Raji (cell line): ENCODE results near the gene C10orf120.

Source experiments
- POLR2A ChIP-seq: IDR thresholded peaks from 2 replicates; pipeline ENCODE4 v1.6.1; 2011; ENCODE audit warnings: low read depth, low read length, control low read depth; ENCODE audit not compliant: insufficient read depth

Gene C10orf120

DNA sequence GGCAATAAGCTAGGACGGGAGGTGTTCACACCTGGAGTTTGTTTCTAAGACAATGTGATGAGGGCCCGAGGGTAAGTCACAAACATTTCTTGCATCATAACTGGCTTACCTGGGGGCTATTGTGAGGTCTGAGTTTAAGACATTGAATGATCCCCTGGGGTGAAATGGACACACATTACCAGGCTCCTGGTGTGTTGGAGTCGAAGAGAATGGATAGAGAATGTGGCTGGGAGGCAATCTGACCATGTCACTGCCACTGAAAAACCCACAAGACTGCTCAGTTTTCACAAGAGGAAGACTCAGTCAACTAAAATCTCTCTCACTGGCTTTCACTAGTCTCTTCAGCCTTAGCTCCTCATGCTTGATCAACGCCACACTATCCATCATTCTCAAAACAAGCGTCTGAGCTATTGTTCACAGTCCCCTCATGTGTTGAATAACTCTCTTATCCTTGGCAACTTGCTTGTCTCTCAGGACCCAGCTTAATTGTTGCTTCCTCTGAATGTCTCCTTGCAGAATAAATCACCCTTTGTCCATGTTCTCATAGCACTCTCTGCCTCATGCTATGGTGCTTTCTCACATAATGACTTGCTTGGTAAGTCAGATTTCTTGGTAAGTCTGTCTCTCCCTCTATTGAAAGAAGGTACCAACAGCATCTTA is at the start of gene C10orf120:
Gene C10orf120, minus strand, starts transcription at position 51 of the 660 bp plus-strand sequence. CDS start 56 bp downstream, outside the sequence.
- no peak for TF ChIP-seq POLR2A

DNA sequence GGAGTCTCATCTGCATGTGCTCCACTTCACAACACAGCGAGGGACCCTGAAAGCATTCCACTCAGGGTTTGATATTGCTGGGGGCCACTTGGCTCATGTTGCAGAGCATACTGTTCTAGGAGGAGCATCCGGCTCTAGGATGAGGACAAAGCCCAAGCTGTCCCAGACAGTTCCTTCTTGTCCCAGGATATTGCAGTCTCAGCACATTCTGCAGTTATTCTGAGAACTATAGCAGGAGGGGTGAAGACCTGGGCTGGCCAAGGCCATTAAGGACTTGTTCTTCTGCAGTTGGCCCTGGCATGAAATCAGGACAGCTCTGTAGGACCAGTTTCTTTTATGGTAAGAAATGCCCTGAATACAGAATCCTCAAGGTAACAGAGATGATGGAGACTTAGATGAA is 48.9 kb upstream of the C10orf120 start:
- no peak for TF ChIP-seq POLR2A

DNA sequence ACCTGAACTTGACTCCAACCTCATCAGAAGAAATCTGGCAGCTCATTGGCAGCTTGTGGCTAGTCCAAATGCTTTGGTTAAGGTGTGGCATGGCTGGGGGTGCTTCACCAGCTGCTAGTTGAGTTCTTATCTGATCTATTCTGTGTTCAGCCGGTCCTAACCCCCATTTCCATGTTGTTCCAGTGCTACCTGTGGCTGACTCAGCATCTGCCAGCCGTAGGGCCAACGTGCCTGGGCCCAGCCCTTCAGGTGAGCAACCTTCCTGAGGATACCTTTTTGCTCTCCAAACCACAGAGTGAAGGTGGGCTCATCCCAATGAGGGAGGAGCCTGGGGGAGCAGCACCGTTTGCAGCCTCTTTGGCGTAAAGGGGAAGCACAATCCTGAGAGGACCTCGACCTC is 46.8 kb upstream of the C10orf120 start:
- TF ChIP-seq POLR2A, result no peak

DNA sequence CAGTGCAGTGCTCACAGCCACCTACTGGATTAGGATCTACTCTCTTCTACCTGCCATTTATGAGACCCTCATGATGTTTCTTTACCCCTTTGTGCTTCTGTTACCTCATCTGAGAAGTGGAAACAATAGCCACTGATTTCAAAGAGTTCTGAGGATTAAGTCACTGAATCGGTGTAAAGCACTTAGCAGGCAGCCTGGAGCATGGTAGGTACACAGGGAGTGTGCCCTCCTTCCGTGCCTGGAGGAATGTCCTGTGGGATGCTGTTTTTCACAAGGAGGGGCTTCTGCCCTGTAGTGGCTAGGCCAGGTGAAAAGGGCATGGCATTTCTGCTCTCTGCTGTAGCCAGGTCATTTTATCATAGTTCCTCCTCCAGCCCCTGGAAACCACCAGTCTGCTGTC is 44.6 kb upstream of the C10orf120 start:
- TF ChIP-seq POLR2A, result no peak

DNA sequence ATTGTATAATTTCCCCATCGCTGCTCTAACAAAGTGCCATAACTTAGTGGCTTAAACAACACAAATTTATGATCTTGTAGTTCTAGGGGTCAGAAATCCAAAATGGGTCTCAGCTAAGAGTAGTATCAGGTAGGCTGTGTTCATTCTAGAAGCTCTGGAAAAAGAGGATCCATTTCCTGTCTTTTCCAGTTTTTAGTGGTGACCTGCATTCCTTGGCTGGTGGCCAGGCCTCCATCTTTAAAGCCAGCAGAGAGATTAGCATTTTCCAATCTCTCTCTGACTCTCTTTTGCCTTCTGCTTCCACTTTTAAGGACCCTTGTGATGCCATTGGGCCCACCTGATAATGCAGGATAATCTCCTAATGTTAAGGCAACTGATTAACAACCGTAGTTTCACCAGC is 41.0 kb upstream of the C10orf120 start:
- no peak for TF ChIP-seq POLR2A

DNA sequence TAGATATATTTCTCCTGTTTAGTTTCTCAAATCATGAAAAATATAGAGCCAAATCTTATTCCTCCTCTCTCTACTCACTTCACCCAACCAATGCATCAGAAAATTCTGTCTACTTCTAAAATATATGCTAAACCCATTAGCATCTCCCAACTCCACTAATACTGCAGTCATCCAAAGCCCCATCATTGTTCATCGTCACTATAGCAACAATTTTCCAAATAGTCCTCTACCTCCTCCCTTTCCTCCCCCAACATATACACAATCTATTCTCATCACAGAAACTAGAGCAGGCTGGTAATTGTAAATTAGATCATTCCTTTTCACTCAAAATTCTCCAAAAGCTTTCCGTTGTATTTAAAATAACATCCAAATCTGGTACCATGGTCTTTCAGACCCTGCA is 38.4 kb upstream of the C10orf120 start:
- TF ChIP-seq POLR2A, result no peak

DNA sequence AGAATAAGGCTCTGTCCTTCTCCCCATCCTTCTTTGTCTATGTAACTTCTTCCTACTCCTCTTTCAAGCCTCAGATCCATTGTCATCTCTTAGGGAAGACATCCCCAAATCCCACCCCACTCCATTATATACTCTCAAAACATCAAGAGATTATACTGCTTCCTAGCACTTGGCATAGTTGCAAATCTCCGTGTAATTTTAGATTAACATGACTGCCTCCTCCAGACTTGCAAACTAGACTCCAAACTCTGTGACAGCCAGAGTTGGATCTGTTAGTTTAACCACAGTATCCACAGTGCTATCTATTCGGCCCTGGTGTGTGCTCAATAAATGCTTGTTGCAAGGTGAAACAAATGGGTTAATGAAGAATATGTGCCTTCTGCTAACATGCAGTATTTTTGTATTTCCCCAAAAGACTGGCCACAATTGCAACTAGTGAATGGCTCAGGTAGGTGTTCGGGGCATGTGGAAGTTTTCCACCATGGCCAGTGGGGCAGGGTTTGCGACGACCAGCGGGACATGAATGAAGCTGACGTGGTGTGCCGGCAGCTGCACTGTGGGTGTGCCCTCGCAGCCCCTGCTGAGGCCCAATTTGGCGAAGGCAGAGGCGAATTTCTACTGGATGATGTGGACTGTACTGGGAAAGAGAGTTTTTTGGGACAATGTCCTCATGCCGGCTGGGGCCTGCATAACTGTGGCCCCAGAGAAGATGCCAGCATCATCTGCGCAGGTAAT is 34.5 kb upstream of the C10orf120 start:
- TF ChIP-seq POLR2A, result no peak

DNA sequence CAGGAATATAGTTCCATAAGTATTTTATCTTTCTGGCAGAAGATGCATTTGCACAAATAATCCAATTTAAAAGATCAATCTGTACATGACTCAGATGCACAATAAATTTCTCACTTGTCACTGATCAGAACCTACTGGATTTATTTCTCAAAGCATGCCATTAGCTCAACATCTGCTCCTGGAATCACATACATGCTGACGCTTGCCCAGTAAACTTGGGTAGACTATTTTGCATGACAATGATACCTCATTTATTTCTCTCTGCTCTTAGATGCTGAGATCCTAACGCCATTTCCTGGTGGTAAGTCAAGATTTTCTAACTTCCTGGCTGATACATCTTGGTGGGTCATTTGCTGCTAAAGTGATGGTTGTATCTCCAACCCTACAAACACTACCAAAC is 33.8 kb upstream of the C10orf120 start:
- TF ChIP-seq POLR2A, result no peak

DNA sequence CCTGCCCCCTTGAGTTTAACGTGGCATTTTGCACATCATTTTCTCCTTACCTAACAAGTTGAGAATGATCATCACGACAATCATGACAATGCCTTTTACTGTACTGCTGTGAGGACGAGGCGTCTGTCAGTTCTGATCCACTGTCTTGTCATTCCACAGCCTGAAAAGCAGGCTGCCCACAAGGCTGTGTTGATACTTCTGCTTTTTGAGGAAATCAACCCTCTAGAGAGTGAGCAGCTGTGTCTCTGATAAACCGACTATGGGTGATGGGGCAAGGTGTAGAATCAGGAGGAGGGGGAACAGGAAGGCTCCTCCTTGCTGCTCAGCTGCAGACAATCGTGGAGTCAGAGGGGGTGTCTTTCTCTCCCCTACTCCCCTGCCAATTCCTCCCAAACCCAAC is 30.6 kb upstream of the C10orf120 start:
- no peak for TF ChIP-seq POLR2A

DNA sequence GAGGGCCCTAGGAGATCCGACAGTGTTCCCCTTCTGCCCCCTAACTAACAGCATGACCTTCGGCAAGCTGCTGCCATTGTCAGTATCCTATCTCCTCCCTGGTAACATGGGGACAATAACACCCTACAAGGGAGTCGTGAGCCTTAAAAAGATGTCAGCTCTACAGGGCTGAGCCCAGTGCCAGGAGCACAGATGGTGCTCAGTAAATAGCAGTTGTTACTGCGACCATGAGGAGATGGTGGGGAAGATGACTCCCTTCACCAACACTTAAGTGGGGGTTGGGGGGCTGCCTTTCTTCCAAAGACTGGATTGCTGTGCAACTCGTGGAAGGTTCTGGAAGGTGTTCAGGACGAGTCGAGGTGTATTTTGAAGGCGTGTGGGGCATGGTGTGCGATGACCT is 29.5 kb upstream of the C10orf120 start:
- no peak for TF ChIP-seq POLR2A

DNA sequence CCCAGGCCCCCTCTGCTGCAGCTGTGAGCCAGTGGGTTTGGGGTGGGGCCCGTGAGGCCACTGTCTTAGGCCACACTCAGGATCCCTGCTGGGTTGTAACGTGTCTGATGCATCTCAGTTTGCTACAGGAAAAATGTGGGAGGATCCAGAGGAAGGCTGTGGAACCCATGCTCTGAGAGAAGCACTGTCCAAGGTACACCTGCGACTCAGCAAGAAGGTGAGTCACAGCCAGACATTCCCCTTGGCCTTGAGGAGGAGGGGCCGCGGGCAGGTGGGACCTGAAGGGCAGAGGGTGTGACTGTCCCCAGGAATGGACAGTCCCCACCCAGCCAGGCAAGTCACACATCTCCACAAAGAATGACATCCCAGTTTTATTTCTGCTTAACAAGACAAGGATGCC is 27.8 kb upstream of the C10orf120 start:
- TF ChIP-seq POLR2A, result no peak

DNA sequence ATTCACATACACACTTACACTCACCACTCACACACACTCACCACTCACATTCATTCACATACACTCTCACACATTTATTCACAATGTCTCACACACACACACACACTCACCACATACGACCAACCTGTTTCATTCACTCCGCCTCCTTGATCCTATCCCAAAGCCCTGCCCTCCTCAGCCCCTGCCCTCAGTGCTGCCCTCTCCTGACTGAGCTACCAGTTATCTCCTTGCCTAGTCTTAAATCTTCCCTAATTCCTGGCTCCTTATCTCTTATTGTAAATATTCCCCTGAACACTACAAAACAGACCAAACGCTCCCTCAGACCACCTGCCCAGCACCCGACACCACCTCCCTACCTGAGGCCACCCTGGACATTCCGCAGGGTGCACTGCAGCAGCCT is 26.1 kb upstream of the C10orf120 start:
- no peak for TF ChIP-seq POLR2A

DNA sequence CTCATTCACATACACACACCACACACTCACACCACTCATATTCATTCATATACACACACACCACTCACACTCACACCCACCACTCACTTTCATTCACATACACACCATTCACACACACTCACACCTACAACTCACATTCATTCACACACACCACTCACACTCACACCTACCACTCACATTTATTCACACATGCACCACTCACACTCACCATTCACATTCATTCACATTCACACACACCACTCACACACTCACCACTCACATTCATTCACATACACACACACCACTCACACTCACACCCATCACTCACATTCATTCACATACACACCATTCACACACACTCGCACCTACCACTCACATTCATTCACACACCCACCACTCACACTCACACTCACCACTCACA is 25.4 kb upstream of the C10orf120 start:
- no peak for TF ChIP-seq POLR2A

DNA sequence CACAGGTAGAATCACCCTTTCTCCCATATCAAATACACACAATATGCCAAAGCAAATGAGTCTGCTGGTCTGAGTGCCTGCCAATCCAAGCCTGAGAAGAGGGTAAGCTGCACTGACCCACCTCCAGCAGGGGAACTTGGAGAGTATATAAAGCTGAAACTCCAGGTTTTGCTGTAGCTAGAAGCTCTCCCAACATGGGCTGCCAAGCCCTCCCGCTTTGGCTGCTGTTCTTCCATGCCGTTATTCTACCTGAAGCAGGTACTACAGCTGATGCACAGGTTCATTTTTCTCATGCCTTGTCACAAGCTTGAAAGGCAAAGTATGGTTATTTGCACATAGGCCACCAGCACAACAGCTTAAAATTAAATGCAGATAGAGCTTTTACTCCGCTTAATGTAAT is 21.5 kb upstream of the C10orf120 start:
- TF ChIP-seq POLR2A, result no peak

DNA sequence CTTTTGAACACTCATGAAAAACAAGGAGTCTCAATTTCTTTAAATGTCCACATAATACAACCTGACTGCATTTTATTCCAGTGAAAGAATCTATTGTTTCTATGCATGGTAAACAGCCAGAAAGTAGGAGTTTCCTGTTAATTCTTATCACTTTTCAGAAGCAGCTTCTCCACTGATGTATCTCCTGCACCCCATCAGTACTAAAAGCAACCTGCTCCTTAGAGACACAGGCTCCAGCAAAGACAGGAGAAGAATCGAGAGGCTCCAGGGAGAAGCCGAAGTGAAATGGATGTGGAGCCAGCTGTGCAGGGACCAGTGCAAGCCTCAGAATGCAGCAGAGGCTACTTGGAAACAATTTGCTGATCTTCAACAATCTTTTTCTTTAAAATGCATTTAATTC is 16.4 kb upstream of the C10orf120 start:
- no peak for TF ChIP-seq POLR2A

DNA sequence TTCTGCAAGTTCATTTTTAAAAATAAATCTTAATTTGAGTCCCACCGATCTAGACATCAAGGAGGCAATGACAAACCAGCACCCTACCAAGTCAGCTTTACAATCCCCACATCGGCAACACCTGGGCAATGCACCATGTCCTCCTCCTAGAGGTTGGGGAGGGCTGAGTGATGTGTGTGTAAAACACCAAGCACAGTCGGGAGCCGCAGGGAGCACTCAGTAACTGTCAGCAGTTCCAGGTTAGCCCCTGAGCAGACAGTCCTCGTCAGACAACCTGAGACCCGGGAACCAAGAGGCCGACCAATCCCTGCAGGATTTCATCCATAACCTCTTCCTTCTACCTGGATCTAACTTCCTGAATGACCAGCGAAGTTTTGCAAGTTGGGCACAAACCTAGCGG is 15.9 kb upstream of the C10orf120 start:
- TF ChIP-seq POLR2A, result no peak
